Measurements from ENCODE around the gene TOLLIP.

TOLLIP gene

GRCh38 chr11:1297011-1297575, 12.3 kb downstream of the TOLLIP start:
- no peak for DNase-seq

DNA sequence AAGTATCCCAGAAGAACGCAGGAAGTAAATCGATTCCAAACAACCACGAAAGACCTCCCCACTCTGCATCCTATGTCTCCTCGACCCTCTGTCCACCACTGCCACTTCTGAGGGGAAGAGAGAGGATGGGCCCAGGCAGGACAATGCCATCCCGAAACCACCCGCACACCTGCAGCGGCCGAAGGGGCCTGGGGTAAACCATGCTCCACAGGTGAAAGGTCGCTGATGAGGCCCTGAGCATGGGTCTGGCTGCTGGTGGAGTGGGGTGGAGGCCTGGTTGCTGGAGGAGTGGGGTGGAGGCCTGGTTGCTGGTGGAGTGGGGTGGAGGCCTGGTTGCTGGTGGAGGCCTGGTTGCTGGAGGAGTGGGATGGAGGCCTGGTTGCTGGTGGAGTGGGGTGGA, 13.1 kb downstream of the TOLLIP start:
- no peak for DNase-seq

DNA sequence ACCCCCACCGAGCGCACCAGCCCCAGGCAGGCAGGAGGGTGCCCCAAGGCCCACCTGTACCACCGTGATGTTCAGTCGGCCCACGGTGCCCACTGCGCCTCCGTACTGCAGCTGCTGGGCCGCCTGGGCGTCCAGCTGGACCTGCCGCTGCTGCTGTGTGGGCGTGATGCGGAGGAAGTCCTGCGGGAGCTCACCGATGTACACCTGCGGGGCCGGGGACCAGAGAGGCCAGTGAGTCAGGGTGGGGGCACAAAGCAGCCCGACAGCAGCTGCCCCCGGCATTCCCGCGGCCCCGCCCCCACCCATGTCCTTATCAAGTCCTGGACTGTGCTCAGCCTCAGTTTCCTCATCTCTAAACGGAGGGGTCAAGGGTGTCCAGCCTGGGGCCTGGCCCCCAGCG, 13.8 kb downstream of the TOLLIP start:
- no peak for DNase-seq

DNA sequence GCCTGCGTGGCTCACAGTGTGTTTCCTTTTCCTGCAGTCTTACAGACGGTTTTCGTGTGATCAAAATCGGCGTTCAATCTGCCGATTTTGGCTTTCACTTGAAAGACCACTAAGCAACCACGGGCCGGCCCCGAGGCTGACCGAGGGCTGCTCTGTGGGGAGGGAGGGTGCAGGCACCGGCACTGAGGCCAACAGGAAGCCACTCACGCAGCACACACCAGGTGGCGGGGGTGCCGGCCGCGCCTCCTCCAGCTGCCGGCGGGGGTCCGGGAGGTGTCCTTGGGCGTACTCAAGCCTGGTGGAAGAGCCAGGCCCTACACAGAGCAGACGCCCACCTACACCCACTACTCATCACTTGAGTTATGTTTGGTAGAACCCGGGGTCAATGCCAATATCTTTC, 14.3 kb downstream of the TOLLIP start:
- DNase-seq, result no peak

DNA sequence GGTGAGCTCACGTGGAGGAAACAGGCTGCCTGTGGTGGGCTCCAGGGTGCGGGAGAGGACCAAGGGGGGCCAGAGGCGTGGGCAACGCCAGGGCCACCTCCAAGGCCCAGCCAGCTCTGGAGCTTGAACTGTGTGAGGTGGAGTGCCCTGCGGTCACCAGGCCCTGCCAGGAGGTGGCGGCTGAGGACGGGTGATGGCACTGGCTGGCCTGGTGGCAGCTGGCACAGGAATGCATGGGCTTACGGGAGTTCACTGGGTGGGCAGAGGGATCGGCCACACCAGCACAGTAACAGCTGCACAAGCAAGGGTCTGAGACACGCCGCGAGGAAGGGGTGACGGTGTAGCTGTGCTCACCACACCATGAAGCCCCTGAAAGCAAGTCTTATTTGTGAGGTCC, 15.8 kb downstream of the TOLLIP start:
- DNase-seq, result no peak

DNA sequence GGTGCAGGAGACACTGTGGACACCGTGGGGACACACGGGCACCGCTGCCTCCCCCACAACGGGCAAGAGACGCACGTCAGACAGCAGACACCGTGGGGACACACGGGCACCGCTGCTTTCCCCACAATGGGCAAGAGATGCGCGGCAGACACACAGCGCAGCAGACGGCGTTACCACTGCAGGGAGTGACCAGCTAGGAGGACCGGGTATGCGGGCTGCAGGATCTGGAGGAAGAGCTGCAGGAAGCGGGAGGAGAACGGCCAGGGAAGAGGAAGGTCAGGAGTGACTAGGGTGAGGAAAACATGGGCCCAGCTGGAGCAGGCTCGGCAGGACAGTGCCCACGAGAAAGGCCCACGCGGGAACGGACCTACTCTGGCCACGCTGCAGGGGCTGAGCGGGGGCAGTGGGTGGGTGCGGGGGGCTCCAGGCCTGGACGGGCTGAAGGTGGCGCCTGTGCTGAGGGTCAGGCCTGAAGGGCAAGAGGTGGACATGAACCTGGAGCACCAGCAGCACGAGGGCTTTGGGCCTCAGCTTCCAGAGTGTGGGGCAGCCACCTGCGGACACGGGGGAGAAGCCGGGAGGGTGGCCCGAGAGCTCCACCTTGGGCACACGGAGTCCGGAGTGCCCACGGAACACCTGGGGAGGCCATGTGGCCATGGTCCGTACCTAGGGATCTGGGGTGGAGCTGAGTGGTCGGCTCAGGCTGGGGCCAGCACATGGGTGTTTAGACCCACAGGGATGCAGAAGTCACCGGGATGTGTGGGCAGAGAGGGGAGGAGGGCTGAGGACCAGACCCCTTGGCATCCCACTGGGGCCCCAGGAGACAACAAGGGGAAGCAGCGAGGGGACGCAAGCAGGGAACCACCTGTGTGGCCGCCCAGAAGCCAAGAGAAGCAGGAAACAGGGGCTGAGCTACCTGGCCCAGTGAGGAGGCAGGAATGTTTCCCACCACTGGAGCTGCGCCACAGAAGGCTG, 16.5 kb downstream of the TOLLIP start:
- DNase-seq, result no peak

- no peak for DNase-seq
Measured at GRCh38 chr11:1292018-1292643, 17.3 kb downstream of the TOLLIP start.

DNA sequence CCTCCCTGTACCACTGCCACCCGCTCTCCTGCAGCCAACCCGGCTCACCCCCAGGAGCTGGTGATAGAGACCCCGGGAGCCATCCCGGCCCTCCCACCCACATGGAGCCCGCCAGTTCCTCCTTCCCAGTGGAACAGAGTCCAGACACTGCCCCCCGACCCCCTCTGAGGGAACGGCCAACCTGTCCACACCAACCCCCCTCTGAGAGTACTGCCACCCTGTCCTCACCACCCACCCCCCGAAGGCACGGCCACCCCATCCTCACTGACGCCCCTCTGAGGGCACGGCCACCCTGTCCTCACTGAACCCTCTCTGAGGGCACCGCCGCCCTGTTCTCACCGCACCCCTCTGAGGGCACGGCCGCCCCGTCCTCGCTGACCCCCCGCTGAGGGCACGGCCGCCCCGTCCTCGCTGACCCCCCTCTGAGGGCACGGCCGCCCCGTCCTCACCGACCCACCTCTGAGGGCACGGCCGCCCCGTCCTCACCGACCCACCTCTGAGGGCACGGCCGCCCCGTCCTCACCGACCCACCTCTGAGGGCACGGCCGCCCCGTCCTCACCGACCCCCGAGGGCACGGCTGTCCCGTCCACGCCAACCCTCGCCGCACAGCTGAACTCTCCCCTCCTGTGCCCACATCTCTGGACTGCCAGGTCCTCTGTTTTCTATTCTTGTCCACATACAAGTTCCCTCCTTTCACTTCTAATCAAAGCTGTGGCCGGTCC, 18.0 kb downstream of the TOLLIP start:
- no peak for DNase-seq

DNA sequence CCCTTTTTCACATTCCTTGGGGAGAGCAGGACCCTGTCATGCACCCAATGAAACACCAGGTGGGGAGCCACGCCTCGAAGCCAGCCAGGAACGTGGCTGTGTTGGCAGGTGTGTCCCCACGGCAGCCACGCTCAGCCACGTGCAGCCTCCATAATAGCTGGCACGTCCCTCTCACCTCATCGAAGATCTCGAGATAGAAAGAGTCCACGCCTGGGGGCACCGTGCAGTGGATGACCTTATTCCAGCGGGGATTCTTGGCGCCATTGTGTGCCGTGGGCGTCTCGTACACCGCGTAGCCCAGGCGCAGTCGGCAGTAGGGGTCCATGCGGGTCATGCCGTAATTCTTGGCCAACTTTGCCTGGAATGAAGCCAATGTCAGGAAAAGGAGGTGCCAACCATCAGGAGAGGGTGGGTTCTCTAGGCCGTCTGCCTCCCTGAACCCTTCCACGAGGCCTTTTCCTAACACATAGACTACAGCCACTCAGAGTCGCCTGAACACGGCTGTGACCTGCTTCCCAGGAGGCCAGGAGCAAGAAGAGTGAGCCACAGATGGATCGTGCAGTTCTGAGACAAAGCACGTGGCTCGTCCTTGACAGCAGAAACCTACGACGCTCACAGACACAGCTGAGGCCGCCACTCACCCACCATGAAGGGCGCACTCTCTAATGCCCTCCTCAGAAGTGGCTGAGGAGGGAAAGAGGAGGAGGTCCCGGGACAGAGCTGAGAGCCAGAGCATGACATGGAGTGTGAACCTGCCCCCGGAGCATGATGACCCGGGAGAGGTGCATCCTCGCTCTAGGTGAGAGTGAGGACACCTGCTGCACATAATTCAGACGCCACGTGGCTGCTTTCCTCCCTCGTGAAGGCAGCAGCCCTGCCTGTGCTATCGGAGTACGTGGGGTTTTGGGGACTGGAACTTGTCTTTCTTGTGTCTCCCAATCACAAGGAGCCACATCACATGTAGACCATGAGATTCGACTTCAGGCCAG, 19.1 kb downstream of the TOLLIP start:
- DNase-seq, result no peak

DNA sequence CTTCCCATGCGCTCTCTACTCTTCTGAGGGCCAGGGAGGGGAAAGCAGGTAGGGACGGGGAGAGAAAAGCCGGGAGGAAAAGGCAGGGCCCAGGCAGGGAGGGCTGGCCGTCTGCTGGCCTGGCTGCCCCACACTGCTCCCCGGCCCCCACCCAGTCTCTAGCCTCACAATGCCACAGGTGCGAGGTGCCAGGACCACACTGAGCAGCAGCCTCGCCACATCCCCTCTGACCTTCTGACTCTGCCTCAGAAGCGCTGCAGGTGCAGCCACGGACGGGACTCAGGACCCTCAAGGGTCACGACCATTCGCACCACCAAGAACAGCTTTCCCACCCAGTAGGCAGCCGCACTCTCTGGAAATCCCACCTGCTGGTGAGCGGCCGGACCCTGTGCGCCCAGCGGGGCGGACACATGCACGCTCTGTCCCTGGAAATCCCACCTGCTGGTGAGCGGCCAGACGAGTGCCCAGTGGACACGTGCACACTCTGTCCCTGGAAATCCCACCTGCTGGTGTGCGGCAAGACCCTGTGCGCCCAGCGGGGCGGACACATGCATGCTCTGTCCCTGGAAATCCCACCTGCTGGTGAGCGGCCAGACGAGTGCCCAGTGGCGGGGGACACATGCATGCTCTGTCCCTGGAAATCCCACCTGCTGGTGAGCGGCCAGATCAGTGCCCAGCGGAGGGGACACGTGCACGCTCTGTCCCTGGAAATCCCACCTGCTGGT, 20.1 kb downstream of the TOLLIP start:
- no peak for DNase-seq

- DNase-seq, result no peak
Measured at GRCh38 chr11:1288426-1289151, 20.8 kb downstream of the TOLLIP start.

DNA sequence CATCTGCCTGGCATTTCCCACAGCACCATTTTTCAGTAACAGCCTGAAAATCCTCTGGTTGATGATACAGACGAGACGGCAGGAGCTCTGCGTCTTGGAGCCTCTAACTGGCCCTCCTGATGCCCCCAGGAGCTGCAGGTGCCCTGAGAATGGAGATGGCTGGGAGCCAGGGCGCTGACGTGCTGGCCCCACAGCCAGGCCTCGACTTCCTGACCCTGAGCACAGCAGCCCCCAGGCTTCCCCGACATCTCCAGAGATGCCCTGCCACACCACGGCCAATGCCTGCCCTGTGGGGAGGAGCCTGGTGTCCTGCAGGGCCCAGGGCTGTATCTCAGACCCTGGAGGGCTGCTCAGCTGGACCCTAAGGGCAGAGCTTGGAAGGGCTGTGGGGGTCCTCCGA, 21.5 kb downstream of the TOLLIP start:
- DNase-seq, result no peak

GRCh38 chr11:1285876-1286275, 23.6 kb downstream of the TOLLIP start:
- no peak for DNase-seq

DNA sequence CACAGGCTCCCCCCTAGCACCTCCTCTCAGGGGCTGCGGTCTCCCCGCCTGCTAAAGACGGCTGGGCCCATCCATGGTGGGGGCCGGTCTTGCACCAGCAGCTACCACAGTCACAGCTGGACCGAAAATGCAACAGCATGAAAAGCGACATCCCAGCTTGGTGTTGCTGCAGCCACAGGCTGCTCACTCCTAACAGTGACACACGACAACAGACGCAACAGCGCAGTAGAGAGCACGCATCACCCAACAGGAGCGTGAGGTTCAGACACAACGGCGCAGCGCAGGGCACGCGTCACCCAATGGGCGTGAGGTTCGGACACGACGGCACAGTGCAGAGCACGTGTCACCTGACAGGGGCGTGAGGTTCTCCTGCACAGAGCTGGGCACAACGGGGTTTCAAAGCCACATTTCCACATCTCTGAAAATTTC, 24.1 kb downstream of the TOLLIP start:
- no peak for DNase-seq

DNA sequence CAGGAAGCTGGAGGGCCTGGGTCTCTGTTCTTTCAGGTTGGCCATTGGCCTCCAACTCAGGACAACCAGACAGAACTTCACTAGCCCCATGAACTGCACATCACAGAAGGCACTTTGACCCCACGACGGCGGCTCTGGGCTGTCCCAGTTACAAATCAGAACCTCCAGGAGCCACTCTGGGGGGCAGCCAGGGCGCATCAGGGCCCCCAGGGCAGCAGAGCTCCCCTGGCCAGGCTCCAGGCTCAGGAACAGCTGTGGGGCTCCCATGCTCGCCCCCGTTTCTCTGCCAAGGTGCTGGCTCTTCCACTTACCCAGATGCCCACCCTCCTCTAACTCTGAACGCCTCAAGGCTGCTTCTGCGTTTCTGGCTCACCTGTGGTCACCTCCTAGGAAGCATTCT, 25.5 kb downstream of the TOLLIP start:
- DNase-seq, result no peak

DNA sequence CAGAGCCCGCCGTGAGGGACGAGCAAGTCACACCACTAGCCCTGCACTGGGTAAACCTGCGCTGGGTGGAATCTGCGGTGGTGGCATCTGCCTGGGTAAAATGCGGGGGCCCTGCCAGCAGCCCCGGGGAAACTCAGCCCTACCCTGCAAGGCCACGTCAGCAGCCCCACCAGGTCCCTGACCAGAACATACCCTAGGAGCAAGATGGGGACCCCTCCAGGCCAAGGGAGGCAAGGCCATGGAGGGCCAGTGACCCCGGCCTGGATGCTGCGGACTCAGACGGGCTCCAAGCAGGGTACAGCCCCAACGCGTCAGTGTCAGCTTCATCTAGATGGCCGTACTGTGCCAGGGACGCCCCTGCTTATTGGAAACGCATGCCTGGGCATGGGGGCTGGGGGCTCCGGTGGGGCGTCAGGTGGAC, 26.3 kb downstream of the TOLLIP start:
- DNase-seq, result no peak

DNA sequence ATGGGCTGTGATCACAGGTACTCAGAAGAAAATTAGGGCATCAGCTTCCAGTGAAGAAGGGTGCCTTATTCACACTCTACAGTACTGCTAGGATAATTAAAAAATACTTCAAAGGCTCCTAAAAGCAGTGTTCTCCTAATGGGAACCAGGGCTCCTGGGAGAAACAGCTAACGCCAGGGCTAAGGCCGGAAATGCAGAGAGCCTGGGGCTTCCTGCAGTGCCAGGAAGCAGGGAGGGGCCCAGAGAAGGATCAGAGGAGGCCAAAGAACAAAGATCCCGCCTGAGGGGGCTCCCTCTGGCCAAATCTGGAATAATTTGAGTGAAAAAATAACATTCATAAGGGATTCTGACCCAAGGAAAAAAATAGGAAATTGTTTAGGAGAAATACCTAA, 27.5 kb downstream of the TOLLIP start:
- DNase-seq, result no peak

- no peak for DNase-seq
Measured at GRCh38 chr11:1281326-1281973, 28.0 kb downstream of the TOLLIP start.

DNA sequence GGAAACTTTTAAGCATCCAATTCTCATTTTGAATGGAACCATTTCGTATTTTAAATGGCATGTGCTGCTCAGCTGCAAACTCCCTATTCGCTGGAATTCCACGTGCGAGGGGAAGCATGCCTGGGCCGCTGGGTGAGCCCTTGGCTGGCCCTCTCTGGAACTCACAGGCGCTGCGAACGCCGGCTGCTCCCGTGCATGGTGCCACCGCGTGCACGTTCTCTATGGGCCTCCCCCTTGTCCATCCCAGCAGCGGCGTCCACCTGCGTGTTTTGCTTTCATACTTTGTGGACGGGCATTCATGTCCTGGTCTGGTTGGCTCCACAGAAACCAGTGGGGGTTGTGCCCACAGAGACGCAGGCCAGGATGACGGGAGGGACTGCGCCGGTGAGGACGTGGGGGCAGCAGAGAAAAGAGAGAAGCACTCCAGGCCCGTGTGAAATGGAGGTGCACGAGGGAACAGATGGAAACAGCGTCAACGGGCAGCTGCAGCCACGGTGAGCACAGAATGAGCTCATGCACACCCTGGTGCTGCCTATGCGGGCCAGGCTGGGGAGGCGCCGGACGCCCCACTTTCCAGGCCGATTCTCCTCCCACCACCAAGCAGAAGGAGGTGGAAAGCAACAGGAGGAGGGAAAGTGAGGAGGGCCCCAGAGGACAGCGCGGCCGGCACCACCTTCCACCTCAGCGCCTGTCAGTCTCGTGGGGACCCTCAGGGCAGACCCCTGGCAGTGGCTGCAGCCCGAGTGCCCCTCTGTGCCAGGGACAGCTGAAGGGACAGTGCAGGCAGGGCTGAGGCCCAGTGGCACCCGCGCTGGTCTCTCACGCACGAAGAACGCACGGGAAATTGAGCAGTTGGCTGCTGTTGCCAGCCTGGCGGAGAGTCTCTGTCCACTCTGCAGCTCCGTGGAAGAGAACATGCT, 29.1 kb downstream of the TOLLIP start:
- DNase-seq, result no peak

Measured in stimulated activated CD4-positive, alpha-beta T cell treated with anti-CD3 and anti-CD28 coated beads, Interleukin-12 subunit alpha, Interleukin-12 subunit beta, amount 100 ng/mL, for 4 hours (primary cell).